GM10847 (cell line): ENCODE data around the gene PAGR1.

Experiments
- POLR2A ChIP-seq: IDR thresholded peaks from 2 replicates; pipeline ENCODE4 v1.6.1; 2011; ENCODE audit not compliant: insufficient read length; ENCODE audit errors: extremely low read depth

The PAGR1 gene

GRCh38 chr16:29809850-29810698 is 5.9 kb upstream of the PAGR1 start:
- TF ChIP-seq POLR2A = no peak

- no peak for TF ChIP-seq POLR2A
Measured at GRCh38 chr16:29810699-29811169, 5.2 kb upstream of the PAGR1 start.

GRCh38 chr16:29811170-29811895 is 4.6 kb upstream of the PAGR1 start:
- TF ChIP-seq POLR2A = peak; percentile 18

- TF ChIP-seq POLR2A = no peak
Measured at GRCh38 chr16:29811896-29812665, 3.9 kb upstream of the PAGR1 start, which contains the start of gene PRRT2. Gene PRRT2 (plus strand): TSS chr16:29812193. CDS start chr16:29813055, 862 bp downstream.

- TF ChIP-seq POLR2A = no peak
Measured at GRCh38 chr16:29812754-29813643, 3.0 kb upstream of the PAGR1 start.

- no peak for TF ChIP-seq POLR2A
Measured at GRCh38 chr16:29813644-29814562, 2.0 kb upstream of the PAGR1 start.

- TF ChIP-seq POLR2A = no peak
Measured at GRCh38 chr16:29814592-29814991, 1.4 kb upstream of the PAGR1 start.

- no peak for TF ChIP-seq POLR2A
Measured at GRCh38 chr16:29815032-29815721, 775 bp upstream of the PAGR1 start.

- no peak for TF ChIP-seq POLR2A
Measured at GRCh38 chr16:29816694-29817441, 916 bp downstream of the PAGR1 start.

GRCh38 chr16:29818082-29818481 is 2.1 kb downstream of the PAGR1 start:
- no peak for TF ChIP-seq POLR2A

GRCh38 chr16:29819506-29819905 is 3.6 kb downstream of the PAGR1 start:
- no peak for TF ChIP-seq POLR2A

- TF ChIP-seq POLR2A = no peak
Measured at GRCh38 chr16:29820271-29820701, 4.3 kb downstream of the PAGR1 start, which contains the start of gene MVP. Gene MVP (plus strand): TSS chr16:29820462. CDS start chr16:29830550, 10,088 bp downstream.
